Adrenal gland (tissue), 5 donors: Measurements from ENCODE around the gene EPHA3.
"Not testable (repeated sequence)": the region's sequence is repeated elsewhere in the genome, so short reads cannot be mapped to it uniquely, and the experiment has no call there.

Experiments
- POLR2A ChIP-seq, 2 donors: fragments of 450-650 bp; IDR thresholded peaks; one replicate each; pipeline ENCODE4 v1.6.1; 2017; ENCODE audit warnings: antibody characterized with exemption in 2 of 2, mild to moderate bottlenecking in 2 of 2, moderate library complexity in 1 of 2
- TF ChIP-seq, protein P1 (sequence below), 6 experiments: fragments of 450-650 bp in 4 of 6; fragments of 200-600 bp in 2 of 6; sonication (generic) in 1 of 6; IDR thresholded peaks; 1 replicate in 5 of 6; 2 replicates in 1 of 6; pipeline versions ENCODE4 v1.5.1 to v1.8.0; 2016 to 2021; ENCODE audit warnings: antibody characterized with exemption in 6 of 6, mild to moderate bottlenecking in 2 of 6, moderate library complexity in 1 of 6
- donor health status: DM: no; HTN: no; CAD: no.

DNA sequence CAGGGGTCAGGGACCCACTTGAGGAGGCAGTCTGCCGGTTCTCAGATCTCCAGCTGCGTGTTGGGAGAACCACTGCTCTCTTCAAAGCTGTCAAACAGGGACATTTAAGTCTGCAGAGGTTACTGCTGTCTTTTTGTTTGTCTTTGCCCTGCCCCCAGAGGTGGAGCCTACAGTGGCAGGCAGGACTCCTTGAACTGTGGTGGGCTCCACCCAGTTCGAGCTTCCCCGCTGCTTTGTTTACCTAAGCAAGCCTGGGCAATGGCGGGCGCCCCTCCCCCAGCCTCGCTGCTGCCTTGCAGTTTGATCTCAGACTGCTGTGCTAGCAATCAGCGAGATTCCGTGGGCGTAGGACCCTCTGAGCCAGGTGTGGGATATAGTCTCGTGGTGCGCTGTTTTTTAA lies 243.5 kb downstream of the EPHA3 start:
- TF ChIP-seq, protein P1, sequence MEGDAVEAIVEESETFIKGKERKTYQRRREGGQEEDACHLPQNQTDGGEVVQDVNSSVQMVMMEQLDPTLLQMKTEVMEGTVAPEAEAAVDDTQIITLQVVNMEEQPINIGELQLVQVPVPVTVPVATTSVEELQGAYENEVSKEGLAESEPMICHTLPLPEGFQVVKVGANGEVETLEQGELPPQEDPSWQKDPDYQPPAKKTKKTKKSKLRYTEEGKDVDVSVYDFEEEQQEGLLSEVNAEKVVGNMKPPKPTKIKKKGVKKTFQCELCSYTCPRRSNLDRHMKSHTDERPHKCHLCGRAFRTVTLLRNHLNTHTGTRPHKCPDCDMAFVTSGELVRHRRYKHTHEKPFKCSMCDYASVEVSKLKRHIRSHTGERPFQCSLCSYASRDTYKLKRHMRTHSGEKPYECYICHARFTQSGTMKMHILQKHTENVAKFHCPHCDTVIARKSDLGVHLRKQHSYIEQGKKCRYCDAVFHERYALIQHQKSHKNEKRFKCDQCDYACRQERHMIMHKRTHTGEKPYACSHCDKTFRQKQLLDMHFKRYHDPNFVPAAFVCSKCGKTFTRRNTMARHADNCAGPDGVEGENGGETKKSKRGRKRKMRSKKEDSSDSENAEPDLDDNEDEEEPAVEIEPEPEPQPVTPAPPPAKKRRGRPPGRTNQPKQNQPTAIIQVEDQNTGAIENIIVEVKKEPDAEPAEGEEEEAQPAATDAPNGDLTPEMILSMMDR (IDR thresholded peaks at IDR 0.05) = not testable (repeated sequence)
- not testable (repeated sequence) for TF ChIP-seq POLR2A (IDR thresholded peaks at IDR 0.05)
